Adipocyte (in vitro differentiated cells): ENCODE data around the gene COQ2.
"Not testable (repeated sequence)": the region's sequence is repeated elsewhere in the genome, so short reads cannot be mapped to it uniquely, and the experiment has no call there.

Experiments used
- DNase-seq: peaks from one replicate; pipeline ENCODE4 v3.0.0-alpha.2; 2015; ENCODE audit warnings: low read depth
- H3K27me3 ChIP-seq: replicated peaks from 2 replicates; pipeline ENCODE4 v1.7.0; 2013; ENCODE audit warnings: mild to moderate bottlenecking, low read length, moderate library complexity; ENCODE audit not compliant: control insufficient read depth, insufficient read depth
- H3K36me3 ChIP-seq: 2 replicates; pipeline ENCODE4 v1.7.0; 2013; ENCODE audit warnings: low read length, mild to moderate bottlenecking, moderate library complexity; ENCODE audit not compliant: control insufficient read depth, insufficient read depth, severe bottlenecking
- H3K4me1 ChIP-seq: 2 replicates; pipeline ENCODE4 v1.7.0; 2013; ENCODE audit warnings: mild to moderate bottlenecking, low read length, moderate library complexity; ENCODE audit not compliant: control insufficient read depth, insufficient read depth
- H3K4me3 ChIP-seq: 2 replicates; pipeline ENCODE4 v1.7.0; 2013; ENCODE audit warnings: mild to moderate bottlenecking, low read length, moderate library complexity
- H3K9ac ChIP-seq: 2 replicates; pipeline ENCODE4 v1.7.0; 2013; ENCODE audit warnings: mild to moderate bottlenecking, low read length, moderate library complexity
- H3K9me3 ChIP-seq: 2 replicates; pipeline ENCODE4 v1.7.0; 2013; ENCODE audit warnings: mild to moderate bottlenecking, low read length, moderate library complexity; ENCODE audit not compliant: control insufficient read depth

The COQ2 gene, protein sequence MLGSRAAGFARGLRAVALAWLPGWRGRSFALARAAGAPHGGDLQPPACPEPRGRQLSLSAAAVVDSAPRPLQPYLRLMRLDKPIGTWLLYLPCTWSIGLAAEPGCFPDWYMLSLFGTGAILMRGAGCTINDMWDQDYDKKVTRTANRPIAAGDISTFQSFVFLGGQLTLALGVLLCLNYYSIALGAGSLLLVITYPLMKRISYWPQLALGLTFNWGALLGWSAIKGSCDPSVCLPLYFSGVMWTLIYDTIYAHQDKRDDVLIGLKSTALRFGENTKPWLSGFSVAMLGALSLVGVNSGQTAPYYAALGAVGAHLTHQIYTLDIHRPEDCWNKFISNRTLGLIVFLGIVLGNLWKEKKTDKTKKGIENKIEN

GRCh38 chr4:83284193-83285054 lies at the start of gene COQ2:
Gene COQ2, minus strand, starts transcription at chr4:83284798. Its CDS starts 34 bp downstream, at chr4:83284764.
- no peaks in the 10 kb centered on the region for H3K9me3 ChIP-seq
- peak within 1 kb of the TSS; percentile 92 for H3K4me3 ChIP-seq
- DNase-seq: peak; percentile 99
- H3K9ac ChIP-seq: peak within 1 kb of the TSS; percentile 93
- peaks cover 22% of the 10 kb centered on the region for H3K4me1 ChIP-seq
- H3K36me3 ChIP-seq: no peaks in the 10 kb centered on the region
- H3K27me3 ChIP-seq: no peaks in the 10 kb centered on the region

GRCh38 chr4:83331956-83332355 lies 47.4 kb upstream of the COQ2 start:
- no peak for DNase-seq
- Histone ChIP-seq H3K27me3 (no peaks in the 10 kb centered on the region), H3K36me3 (no peaks in the 10 kb centered on the region), H3K4me3 (no peak overlapping the region), H3K9ac (no peak overlapping the region), H3K4me1 (peaks cover 8% of the 10 kb centered on the region), H3K9me3 (no peaks in the 10 kb centered on the region)

- DNase-seq: no peak
- Histone ChIP-seq H3K9ac (no peak overlapping the region), H3K9me3 (no peaks in the 10 kb centered on the region), H3K4me3 (no peak overlapping the region), H3K36me3 (no peaks in the 10 kb centered on the region), H3K4me1 (no peaks in the 10 kb centered on the region), H3K27me3 (no peaks in the 10 kb centered on the region)
Observed at GRCh38 chr4:83329521-83330110, 45.0 kb upstream of the COQ2 start.

GRCh38 chr4:83328521-83329187 lies 44.1 kb upstream of the COQ2 start:
- Histone ChIP-seq H3K9me3 (no peaks in the 10 kb centered on the region), H3K36me3 (no peaks in the 10 kb centered on the region), H3K4me3 (no peak overlapping the region), H3K27me3 (no peaks in the 10 kb centered on the region), H3K9ac (no peak overlapping the region), H3K4me1 (no peaks in the 10 kb centered on the region)
- no peak for DNase-seq

DNA sequence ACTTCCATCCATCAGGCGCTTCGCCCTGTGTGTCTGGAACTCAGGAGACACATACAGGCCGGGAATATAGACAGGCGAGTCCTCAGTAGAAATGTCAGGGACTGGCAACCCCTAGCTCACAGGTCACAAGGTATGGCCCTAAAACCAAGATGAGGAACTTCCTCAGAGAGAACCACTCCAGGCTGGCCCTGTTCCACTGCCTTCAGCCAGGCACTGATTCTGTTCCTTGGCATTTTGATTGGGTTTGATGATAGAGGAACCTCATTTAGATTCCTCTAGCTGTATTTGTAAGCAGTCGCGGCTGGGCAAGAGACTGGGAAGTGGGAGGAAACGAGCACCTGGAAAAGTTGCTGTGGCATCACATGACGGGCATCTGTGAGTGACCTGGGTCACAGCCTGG lies 41.9 kb upstream of the COQ2 start:
- no peaks in the 10 kb centered on the region for H3K36me3 ChIP-seq
- H3K4me3 ChIP-seq: no peak overlapping the region
- no peak for DNase-seq
- no peak overlapping the region for H3K9ac ChIP-seq
- no peaks in the 10 kb centered on the region for H3K9me3 ChIP-seq
- no peaks in the 10 kb centered on the region for H3K27me3 ChIP-seq
- no peaks in the 10 kb centered on the region for H3K4me1 ChIP-seq

GRCh38 chr4:83325306-83325705 lies 40.7 kb upstream of the COQ2 start:
- H3K4me3 ChIP-seq, H3K9ac ChIP-seq, DNase-seq, H3K36me3 ChIP-seq, H3K27me3 ChIP-seq, H3K9me3 ChIP-seq, H3K4me1 ChIP-seq: not testable (repeated sequence)

DNA sequence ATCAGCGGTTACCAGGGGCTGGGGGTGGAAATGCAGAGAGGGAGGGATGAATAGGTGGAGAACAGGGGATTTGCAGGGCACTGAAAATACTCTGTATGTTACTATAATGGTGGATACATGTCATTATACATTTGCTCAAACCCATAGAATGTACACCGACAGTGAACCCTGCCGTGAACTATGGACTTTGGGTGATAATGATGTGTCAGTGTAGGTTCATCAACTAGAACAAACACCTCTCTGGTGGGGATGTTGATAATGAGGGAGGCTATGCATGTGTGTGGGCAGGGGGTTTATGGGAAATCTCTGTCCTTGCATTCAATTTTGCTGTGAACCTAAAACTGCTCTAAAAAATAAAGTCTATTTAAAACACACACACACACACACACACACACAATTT lies 38.5 kb upstream of the COQ2 start:
- DNase-seq: no peak
- no peak overlapping the region for H3K9ac ChIP-seq
- H3K4me1 ChIP-seq: no peaks in the 10 kb centered on the region
- no peaks in the 10 kb centered on the region for H3K36me3 ChIP-seq
- no peak overlapping the region for H3K4me3 ChIP-seq
- H3K27me3 ChIP-seq: no peaks in the 10 kb centered on the region
- H3K9me3 ChIP-seq: no peaks in the 10 kb centered on the region

- Histone ChIP-seq H3K9ac (no peak overlapping the region), H3K4me3 (no peak overlapping the region), H3K27me3 (no peaks in the 10 kb centered on the region), H3K9me3 (no peaks in the 10 kb centered on the region), H3K36me3 (no peaks in the 10 kb centered on the region), H3K4me1 (no peaks in the 10 kb centered on the region)
- no peak for DNase-seq
Observed at GRCh38 chr4:83320548-83320947, 36.0 kb upstream of the COQ2 start.

DNA sequence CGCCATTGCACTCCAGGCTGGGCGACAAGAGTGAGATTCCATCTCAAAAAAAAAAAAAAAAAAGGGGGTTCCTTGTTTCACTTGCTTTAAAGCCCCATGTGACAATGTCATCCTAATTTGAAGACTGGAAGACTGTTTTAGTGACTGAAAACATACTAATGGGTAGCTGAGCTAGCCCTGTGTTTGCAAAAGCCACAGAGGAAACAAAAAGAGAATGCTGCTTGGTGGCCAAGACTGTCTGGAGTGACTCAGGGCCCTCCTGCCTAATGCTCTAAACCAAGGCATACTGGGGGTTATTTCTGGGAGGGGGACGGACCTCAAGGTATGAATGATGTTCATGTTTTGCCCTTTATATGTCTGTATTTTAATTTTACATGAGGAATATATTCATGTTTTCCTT lies 34.1 kb upstream of the COQ2 start:
- H3K27me3 ChIP-seq: no peaks in the 10 kb centered on the region
- H3K4me3 ChIP-seq: no peak overlapping the region
- H3K36me3 ChIP-seq: no peaks in the 10 kb centered on the region
- no peak for DNase-seq
- no peak overlapping the region for H3K9ac ChIP-seq
- no peaks in the 10 kb centered on the region for H3K9me3 ChIP-seq
- H3K4me1 ChIP-seq: no peaks in the 10 kb centered on the region

DNA sequence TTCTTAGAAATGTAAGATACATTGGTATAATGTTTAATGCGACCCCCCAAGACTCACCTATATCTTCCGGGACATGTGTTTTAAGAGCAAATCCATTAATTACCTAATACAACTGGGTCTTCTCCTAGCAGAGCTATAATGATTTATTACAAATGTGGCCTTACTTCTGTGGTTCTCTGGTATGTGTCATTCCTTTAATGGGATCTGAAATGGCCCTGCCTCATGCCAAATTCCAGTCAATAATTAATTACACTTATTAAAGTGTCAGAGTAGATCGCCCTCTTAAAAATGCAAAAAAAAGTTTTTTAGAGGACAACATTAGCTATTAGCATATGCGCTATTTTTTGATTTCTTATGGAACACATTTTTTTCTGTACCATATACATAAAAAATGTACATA lies 33.1 kb upstream of the COQ2 start:
- Histone ChIP-seq H3K4me1 (no peaks in the 10 kb centered on the region), H3K9me3 (no peaks in the 10 kb centered on the region), H3K9ac (no peak overlapping the region), H3K27me3 (no peaks in the 10 kb centered on the region), H3K4me3 (no peak overlapping the region), H3K36me3 (no peaks in the 10 kb centered on the region)
- no peak for DNase-seq
